ENCODE data around the gene CRYBA2. TPM values are rescaled to one million over a fixed set of nuclear protein-coding genes. Genes with fewer than 3 reads are reported as not detected.

Gene CRYBA2
- total and polyA plus RNA-seq, 2 donors (not counting 3 experiments of a cell fraction or from before 2014, with no cell fraction given), result not detected

- no peaks in the 10 kb centered on the region for H3K9me1 ChIP-seq (replicated peaks; ENCODE audit: control insufficient read depth, extremely low read depth, insufficient read depth, low read length)
- H3K4me3 ChIP-seq (replicated peaks in 1 of 3; ENCODE audit: insufficient read depth in 1 of 3, low read depth in 1 of 3, low read length in 3 of 3), result no peak overlapping the region
- dilution Hi-C loops (cut with MboI; ENCODE audit: extremely low pct_ligation_motif_present, low sequenced_read_pairs) (no loop called here), intact Hi-C loops (cut with micrococcal nuclease) (no loop called here)
- FAIRE-seq, result no peak
- H3K4me1 ChIP-seq (ENCODE audit: control insufficient read depth, extremely low read depth, insufficient read depth, low read length), result no peaks in the 10 kb centered on the region
- H3K9ac ChIP-seq (replicated peaks; ENCODE audit: extremely low read depth, insufficient read depth, low read length), result no peak overlapping the region
- CTCF ChIA-PET, result interaction anchor here (1.1 to 2.0 kb wide), 2 partner anchors 22 to 82 kb away, joined by 5 to 10 read pairs; no protein-coding TSS in a partner anchor
- no peak overlapping the region for H3K27ac ChIP-seq (ENCODE audit: insufficient read depth, low read depth, low read length)
- peaks cover 54 to 61% of the 10 kb centered on the region in 2 experiments for H3K27me3 ChIP-seq (ENCODE audit: control insufficient read depth in 2 of 2, insufficient read depth in 2 of 2, low read length in 2 of 2)
- no peak overlapping the region for H3K4me2 ChIP-seq (ENCODE audit: insufficient read depth, low read length)
- POLR2A ChIA-PET, result no interaction called here
- no peaks in the 10 kb centered on the region for H3K79me2 ChIP-seq (ENCODE audit: control insufficient read depth, insufficient read depth, low read length)
- H3K36me3 ChIP-seq (ENCODE audit: control insufficient read depth in 2 of 2, extremely low read depth in 1 of 2, insufficient read depth in 2 of 2, low read length in 2 of 2), result no peaks in the 10 kb centered on the region
- BruUV-seq (replicated peaks), result no TSS peak
- DNase-seq (ENCODE audit: low read depth, low spot score), result no peak
- H2AFZ ChIP-seq (ENCODE audit: low read depth, low read length), result no peak overlapping the region
- no peaks in the 10 kb centered on the region for H4K20me1 ChIP-seq (replicated peaks; ENCODE audit: control insufficient read depth, extremely low read depth, insufficient read depth, low read length)
- TF ChIP-seq MAX (IDR thresholded peaks at IDR 0.05; ENCODE audit: insufficient read depth, insufficient read length), result no peak
- no peak for TF ChIP-seq FOS (IDR thresholded peaks at IDR 0.05; ENCODE audit: borderline replicate concordance, insufficient read depth, low read length)
- TF ChIP-seq POLR2A (IDR thresholded peaks at IDR 0.05; ENCODE audit: low read depth, low read length), result no peak
- H3K9me3 ChIP-seq (replicated peaks; ENCODE audit: control insufficient read depth, insufficient read depth, low read length), result no peaks in the 10 kb centered on the region
Measured at GRCh38 chr2:218958276-218958675, 34.9 kb downstream of the CRYBA2 start.

DNA sequence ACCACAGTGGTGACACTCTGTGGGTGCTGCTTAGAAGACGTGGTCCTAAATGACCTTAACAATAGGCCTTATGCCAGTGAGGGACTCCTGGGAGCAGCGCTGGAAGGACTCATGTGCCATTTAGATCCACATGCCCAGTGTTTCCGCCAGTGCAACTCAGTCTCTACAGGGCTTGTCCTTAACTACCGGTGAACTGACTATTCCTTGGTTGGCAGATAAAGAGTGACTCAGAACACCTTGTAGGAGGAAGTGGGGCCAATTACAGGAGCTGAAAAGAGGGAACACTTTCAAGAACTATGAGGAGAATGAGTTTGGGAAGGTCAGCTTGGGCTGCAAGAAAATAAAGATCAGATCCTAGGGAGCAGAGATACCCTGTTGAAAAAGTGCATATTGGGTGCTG, 35.6 kb downstream of the CRYBA2 start:
- Histone ChIP-seq H4K20me1 (replicated peaks; ENCODE audit: control insufficient read depth, extremely low read depth, insufficient read depth, low read length) (no peaks in the 10 kb centered on the region), H3K4me2 (ENCODE audit: insufficient read depth, low read length) (no peak overlapping the region), H3K27ac (ENCODE audit: insufficient read depth, low read depth, low read length) (no peak overlapping the region), H2AFZ (ENCODE audit: low read depth, low read length) (no peak overlapping the region), H3K9ac (replicated peaks; ENCODE audit: extremely low read depth, insufficient read depth, low read length) (no peak overlapping the region), H3K27me3 (ENCODE audit: control insufficient read depth in 2 of 2, insufficient read depth in 2 of 2, low read length in 2 of 2) (peaks cover 54 to 55% of the 10 kb centered on the region in 2 experiments), H3K4me1 (ENCODE audit: control insufficient read depth, extremely low read depth, insufficient read depth, low read length) (no peaks in the 10 kb centered on the region), H3K9me3 (replicated peaks; ENCODE audit: control insufficient read depth, insufficient read depth, low read length) (no peaks in the 10 kb centered on the region), H3K9me1 (replicated peaks; ENCODE audit: control insufficient read depth, extremely low read depth, insufficient read depth, low read length) (no peaks in the 10 kb centered on the region), H3K4me3 (replicated peaks in 1 of 3; ENCODE audit: insufficient read depth in 1 of 3, low read depth in 1 of 3, low read length in 3 of 3) (no peak overlapping the region), H3K79me2 (ENCODE audit: control insufficient read depth, insufficient read depth, low read length) (no peaks in the 10 kb centered on the region), H3K36me3 (ENCODE audit: control insufficient read depth in 2 of 2, extremely low read depth in 1 of 2, insufficient read depth in 2 of 2, low read length in 2 of 2) (no peaks in the 10 kb centered on the region)
- intact Hi-C loops (cut with micrococcal nuclease) (no loop called here), dilution Hi-C loops (cut with MboI; ENCODE audit: extremely low pct_ligation_motif_present, low sequenced_read_pairs) (no loop called here)
- FAIRE-seq, result no peak
- BruUV-seq (replicated peaks), result no TSS peak
- CTCF ChIA-PET, result interaction anchor here (1.0 to 2.0 kb wide), 3 partner anchors 22 to 81 kb away, joined by 5 to 10 read pairs (median 6); no protein-coding TSS in a partner anchor
- DNase-seq (ENCODE audit: low read depth, low spot score), result no peak
- POLR2A ChIA-PET, result no interaction called here
- TF ChIP-seq EZH2 (IDR thresholded peaks at IDR 0.05; ENCODE audit: borderline replicate concordance, low read depth, low read length, severe bottlenecking) (no peak), JUN (IDR thresholded peaks at IDR 0.05; ENCODE audit: borderline replicate concordance, insufficient read depth, insufficient read length, low read depth) (no peak)
- TF ChIP-seq, protein P1, sequence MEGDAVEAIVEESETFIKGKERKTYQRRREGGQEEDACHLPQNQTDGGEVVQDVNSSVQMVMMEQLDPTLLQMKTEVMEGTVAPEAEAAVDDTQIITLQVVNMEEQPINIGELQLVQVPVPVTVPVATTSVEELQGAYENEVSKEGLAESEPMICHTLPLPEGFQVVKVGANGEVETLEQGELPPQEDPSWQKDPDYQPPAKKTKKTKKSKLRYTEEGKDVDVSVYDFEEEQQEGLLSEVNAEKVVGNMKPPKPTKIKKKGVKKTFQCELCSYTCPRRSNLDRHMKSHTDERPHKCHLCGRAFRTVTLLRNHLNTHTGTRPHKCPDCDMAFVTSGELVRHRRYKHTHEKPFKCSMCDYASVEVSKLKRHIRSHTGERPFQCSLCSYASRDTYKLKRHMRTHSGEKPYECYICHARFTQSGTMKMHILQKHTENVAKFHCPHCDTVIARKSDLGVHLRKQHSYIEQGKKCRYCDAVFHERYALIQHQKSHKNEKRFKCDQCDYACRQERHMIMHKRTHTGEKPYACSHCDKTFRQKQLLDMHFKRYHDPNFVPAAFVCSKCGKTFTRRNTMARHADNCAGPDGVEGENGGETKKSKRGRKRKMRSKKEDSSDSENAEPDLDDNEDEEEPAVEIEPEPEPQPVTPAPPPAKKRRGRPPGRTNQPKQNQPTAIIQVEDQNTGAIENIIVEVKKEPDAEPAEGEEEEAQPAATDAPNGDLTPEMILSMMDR (IDR thresholded peaks at IDR 0.05; ENCODE audit: extremely low read depth in 1 of 2, insufficient read depth in 1 of 2, low read depth in 1 of 2, low read length in 2 of 2), result no peak
